HG02938 (cell line): ENCODE measurements around the gene GJC3.
"Not testable (repeated sequence)": the region's sequence is repeated elsewhere in the genome, so short reads cannot be mapped to it uniquely, and the experiment has no call there.

ENCODE experiments used
- ATAC-seq: cut with Tn5 transposase; IDR thresholded peaks from one replicate; pipeline ENCODE4 v1.9.1; 2021; ENCODE audit warnings: mild to moderate bottlenecking, moderate library complexity; ENCODE audit not compliant: unreplicated experiment

GJC3 gene

DNA sequence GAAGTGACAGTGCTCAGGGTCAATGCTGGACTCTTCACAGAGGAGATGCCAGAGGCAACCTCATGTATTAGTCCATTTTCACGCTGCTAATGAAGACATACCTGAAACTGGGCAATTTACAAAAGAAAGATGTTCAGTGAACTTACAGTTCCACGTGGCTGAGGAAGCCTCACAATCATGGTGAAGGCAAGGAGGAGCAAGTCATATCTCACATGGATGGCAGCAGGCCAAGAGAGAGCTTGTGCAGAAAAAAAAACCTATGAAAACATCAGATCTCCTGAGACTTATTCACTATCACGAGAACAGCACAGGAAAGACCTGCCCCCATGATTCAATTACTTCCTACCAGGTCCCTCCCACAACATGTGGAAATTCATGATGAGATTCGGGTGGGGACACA is 5.6 kb upstream of the GJC3 start:
- ATAC-seq: not testable (repeated sequence)

- ATAC-seq: no peak
Observed at GRCh38 chr7:99930376-99930775, 956 bp upstream of the GJC3 start.

GRCh38 chr7:99929730-99930053 is 272 bp upstream of the GJC3 start:
- no peak for ATAC-seq

- ATAC-seq: no peak
Observed at GRCh38 chr7:99928188-99928587, 1.2 kb downstream of the GJC3 start.

GRCh38 chr7:99927536-99927935 is 1.9 kb downstream of the GJC3 start:
- ATAC-seq: no peak

DNA sequence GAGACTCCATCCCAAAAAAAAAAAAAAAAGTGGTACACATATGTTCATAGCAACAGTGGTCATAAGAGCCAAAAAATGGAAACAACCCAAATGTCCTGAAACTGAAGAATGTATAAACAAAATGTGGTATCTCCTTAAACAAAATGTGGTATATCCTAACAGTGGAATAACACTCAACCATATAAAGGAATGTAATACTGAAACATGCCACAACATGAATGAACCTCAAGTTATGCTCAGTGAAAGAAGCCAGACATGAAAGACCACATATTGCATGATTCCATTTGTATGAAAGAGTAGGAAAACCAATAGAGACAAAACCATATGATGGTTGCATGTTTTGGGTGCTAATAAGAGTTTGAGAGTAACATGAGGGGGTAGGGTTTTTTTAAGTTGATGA is 3.1 kb downstream of the GJC3 start:
- ATAC-seq: no peak

DNA sequence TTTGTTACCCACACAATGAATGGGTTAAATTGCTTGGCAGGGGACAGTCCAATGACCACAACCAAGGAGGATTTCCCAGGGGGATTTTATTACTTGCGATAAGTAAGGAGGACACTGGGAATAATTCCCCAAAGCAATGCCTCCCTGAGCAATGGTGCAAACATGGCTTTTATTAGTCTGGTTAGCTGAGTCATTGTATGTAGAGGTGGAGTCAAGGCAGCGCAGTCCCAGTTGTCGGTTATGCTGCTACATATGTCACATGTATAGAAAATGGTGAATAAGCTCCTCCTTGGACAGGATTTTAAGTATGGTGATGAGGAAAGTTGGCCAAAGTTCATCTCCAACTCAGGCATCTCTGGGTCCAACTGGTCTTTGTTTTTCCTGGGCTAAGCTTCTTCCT is 6.2 kb downstream of the GJC3 start:
- ATAC-seq: no peak

DNA sequence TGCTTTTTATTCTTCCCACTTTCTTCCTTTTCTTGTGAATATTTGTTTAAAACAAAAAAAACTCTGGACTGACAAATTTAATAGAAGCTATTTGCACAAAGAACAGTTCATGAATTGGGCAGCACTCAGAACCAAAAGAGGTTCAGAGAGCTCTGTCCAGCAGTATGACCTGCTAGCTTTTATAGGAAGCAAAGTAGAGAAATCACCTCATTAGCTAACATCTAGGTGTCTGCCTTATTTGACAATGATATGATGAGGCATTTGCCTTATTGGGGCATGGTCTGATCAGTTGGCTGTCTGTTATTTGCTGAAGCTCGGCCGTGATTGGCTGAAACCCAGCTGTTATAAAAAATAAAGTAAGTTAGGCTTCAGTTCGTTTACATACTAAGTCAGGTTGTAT is 9.3 kb downstream of the GJC3 start:
- ATAC-seq: no peak

DNA sequence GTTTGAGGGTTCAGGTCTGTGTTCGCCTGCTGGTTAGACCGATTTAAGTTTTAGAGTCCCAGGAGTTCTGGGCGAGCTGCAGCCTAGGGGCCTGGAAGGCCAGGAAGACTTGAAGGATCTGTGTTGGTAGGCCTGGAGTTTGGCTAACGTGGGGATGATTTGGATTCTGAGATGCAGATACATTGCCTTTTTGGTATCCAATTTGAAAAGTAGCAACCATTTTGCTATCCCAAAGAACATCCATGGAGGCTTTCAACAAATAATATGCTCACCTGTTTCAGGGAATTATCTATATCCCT is 9.7 kb downstream of the GJC3 start:
- no peak for ATAC-seq

DNA sequence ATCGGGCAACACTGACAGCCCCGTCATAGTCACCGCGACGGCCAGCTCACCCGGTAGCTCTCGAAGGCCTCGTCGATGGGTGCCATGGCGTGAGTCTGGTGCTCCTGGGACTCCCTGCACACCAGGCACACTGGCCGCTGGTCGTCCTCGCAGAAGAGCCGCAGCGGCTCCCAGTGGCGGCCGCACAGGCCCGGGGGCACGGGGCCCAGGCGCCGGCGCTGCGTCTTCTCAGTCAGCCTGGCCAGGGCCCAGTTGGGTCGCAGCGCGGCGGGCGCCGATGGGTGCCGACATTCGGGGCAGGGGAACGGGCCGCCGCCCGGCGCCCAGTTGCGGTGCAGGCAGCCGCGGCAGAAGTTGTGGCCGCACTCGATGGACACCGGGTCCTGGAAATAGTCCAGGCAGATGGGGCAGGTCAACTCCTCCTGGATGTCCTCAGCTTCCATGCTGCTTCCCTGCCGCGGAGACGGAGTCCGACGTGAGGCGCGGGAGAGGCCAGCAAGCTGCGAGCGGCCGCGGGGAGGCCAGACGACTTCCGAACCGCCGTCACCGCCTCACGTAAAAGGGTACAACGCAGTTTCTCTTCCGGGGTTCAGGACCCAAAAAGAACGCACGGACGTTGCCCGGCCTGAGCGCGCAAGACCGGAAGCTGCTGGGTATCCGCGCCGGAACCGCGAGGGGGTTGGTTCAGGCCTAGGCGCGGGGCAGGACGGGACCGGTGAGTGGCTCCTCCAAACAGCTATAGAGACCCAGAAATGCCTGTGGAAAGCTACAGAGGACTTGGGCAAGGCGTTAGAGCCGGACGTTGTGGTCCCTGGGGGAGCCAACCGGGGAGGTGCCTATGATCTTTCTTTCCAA is 10.2 kb downstream of the GJC3 start, which contains the start of gene TRIM4:
Gene TRIM4 (minus strand): TSS at position 572 of the 855 bp plus-strand sequence. CDS start 129 bp downstream, at position 443.
- peak; percentile 92 for ATAC-seq

DNA sequence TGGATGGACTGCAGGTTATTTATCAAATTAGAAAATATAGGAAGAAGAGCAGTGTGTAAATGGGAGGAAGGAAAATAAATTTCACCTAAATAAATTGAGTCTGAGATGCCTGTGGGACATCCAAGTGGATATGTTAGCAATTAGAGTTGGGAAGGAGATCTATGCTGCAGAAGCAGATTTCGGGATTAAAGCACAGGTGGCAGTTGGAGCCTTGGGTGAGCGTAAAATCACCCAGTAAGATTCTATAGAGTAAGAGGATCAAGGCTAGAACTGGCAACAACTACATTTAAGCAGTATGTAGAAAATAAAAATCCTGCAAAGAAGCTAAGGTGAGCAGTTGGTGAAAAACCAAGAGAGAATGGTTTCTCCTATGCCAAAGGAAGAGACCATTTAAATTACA is 18.4 kb downstream of the GJC3 start:
- ATAC-seq: no peak

GRCh38 chr7:99901581-99901980 is 27.8 kb downstream of the GJC3 start:
- ATAC-seq: no peak

DNA sequence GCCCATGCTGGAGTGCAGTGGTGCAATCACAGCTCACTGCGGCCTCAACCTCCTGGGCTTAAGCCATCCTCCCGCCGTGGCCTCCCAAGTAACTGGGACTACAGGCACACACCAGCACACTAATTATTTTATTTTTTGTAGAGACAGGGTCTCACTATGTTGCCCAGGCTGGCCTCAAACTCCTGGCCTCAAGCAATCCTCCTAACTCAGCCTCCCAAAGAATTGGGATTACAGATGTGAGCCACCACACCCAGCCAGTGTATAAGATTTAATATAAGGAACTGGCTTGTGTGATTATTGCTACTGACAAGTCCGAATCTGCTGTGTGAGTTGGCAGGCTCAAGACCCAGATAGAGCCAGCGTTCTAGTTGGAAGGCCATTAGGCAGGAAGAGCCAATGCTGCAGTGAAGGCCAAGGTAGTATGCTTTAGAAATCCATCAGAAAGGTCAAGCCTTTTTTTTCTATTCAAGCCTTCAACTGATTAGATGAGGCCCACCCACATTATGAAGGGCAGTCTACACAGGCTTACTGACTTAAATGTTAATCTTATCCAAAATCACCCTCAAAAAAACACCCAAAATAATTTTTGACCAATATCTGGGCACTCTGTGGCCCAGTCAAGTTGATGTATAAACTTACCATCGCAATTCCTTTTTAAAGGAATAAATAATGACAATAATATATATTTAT is 29.4 kb downstream of the GJC3 start:
- no peak for ATAC-seq

- ATAC-seq: no peak
Observed at GRCh38 chr7:99898836-99899235, 30.6 kb downstream of the GJC3 start.

- no peak for ATAC-seq
Observed at GRCh38 chr7:99898023-99898357, 31.4 kb downstream of the GJC3 start.

GRCh38 chr7:99897322-99898022 is 31.9 kb downstream of the GJC3 start:
- ATAC-seq: no peak

DNA sequence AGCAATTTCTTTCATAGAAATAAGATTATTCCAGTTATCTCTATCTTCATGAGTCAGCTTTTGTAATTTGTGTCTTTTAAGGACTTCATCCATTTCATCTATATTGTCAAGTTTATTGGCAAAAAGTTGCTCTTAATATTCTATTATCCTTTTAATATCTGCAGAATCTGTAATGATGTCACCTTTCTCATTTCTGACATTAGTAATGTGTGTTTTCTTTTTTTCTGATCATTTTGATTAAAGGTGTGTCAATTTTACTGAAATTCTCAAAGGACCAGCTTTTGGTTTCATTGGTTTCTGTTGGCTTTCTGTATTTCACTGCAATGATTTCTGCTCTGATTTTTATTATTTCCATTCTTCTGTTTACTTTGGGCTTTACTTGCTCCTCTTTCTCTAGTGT is 34.7 kb downstream of the GJC3 start:
- no peak for ATAC-seq

DNA sequence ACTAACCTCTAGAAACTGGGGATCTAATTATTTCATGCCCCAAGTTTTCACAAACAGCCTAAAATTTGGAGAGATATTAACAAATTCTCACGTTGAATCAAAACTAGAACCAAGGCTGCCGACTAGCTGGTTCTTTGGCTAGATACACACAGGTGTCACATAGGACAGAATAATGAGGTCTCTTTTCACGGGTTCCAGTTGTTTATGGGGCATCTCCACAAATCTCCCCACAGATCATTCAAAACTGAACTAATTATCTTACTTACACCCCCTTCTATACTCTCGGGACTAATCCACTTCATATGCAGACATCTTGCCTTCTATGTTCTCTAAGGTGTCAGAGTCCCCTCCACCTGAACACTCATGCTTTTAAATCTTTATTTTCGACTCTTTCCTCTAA is 36.1 kb downstream of the GJC3 start:
- no peak for ATAC-seq

DNA sequence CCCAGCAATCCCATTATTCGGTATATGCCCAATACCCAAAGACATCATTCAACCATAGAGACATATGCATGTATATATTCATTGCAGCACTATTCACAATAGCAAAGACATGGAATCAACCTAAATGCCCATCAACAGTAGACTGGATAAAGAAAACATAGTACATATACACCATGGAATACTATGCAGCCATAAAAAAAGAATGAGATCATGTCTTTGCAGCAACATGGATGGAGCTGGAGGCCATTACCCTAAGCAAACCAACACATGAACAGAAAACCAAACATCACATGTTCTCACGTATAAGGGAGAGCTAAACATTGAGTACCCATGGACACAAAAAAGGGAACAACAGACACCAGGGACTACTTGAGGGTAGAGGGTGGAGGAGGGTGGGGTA is 39.1 kb downstream of the GJC3 start:
- not testable (repeated sequence) for ATAC-seq

GRCh38 chr7:99888366-99888765 is 41.1 kb downstream of the GJC3 start:
- not testable (repeated sequence) for ATAC-seq

GRCh38 chr7:99881370-99881769 is 48.0 kb downstream of the GJC3 start:
- ATAC-seq: no peak

DNA sequence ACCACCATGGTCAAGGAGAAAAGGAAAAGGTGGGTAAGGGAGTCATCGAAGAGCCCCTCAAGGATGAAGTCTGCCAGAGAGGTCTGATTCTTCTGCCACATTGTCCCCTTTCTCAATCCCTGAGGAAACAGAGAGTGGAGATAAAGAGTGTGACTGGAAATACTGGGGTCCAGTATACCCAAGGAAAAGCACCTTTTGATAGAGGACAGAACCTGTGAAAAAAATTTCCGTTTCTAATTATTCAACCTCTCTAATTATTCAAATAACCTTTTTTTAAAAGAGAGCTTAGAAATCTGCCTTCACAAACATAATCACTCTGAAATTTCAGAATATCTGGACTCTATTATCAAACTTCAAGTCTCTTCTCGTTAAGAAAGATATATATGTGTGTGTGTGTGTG is 52.5 kb downstream of the GJC3 start, which contains the start of gene OR2AE1:
Gene OR2AE1 (minus strand): TSS at position 101 of the 400 bp plus-strand sequence. CDS start 0 bp downstream, at position 101.
- no peak for ATAC-seq
